H1 (cell line): Measurements from ENCODE around the gene PARG. TPM values are rescaled to one million over a fixed set of nuclear protein-coding genes. Genes with fewer than 3 reads are reported as not detected.
"Not testable (repeated sequence)": the region's sequence is repeated elsewhere in the genome, so short reads cannot be mapped to it uniquely, and the experiment has no call there.

Experiments
- CTCF ChIA-PET: fragments of 300-600 bp; sonication (Branson Sonifier 250); formaldehyde crosslinking; loops from one replicate; lab custom pipeline; 2021; ENCODE audit not compliant: partially characterized antibody; lab: Charles Lee
- POLR2A ChIA-PET: fragments of 300-600 bp; sonication (Branson Sonifier 250); formaldehyde crosslinking; loops from one replicate; lab custom pipeline; 2021; ENCODE audit warnings: inconsistent platforms; ENCODE audit not compliant: partially characterized antibody; lab: Charles Lee
- DNase-seq, 2 experiments: peaks; one replicate each; pipeline versions ENCODE4 v3.0.0 to v3.0.0-alpha.2; 2010 to 2022; ENCODE audit warnings: low spot score in 2 of 2, low read depth in 1 of 2, mixed read lengths in 1 of 2
- FAIRE-seq: peaks from 2 replicates; lab custom pipeline; 2011; peaks lifted over from hg19 to GRCh38; lab: Jason Lieb, UNC
- H2AFZ ChIP-seq: 2 replicates; pipeline ENCODE4 v1.8.1; 2012; ENCODE audit warnings: low read length, inconsistent platforms
- H2AK5ac ChIP-seq: 2 replicates; pipeline ENCODE4 v1.6.1; 2013; ENCODE audit warnings: low read depth, low read length
- H2BK120ac ChIP-seq: replicated peaks from 2 replicates; pipeline ENCODE3; 2013; ENCODE audit warnings: low read depth, low read length, inconsistent platforms
- H2BK12ac ChIP-seq: 2 replicates; pipeline ENCODE4 v1.6.1; 2013; ENCODE audit warnings: low read depth, low read length
- H2BK15ac ChIP-seq: 2 replicates; pipeline ENCODE4 v1.6.1; 2013; ENCODE audit warnings: low read length
- H2BK20ac ChIP-seq: 2 replicates; pipeline ENCODE4 v1.6.1; 2013; ENCODE audit warnings: low read length
- H2BK5ac ChIP-seq: 2 replicates; pipeline ENCODE4 v1.6.1; 2013; ENCODE audit warnings: low read depth, low read length
- H3K14ac ChIP-seq: 2 replicates; pipeline ENCODE4 v1.6.1; 2013; ENCODE audit warnings: inconsistent platforms; ENCODE audit not compliant: insufficient read length
- H3K18ac ChIP-seq: 2 replicates; pipeline ENCODE4 v1.6.1; 2013; ENCODE audit warnings: low read length; ENCODE audit errors: extremely low read depth
- H3K23ac ChIP-seq: 2 replicates; pipeline ENCODE4 v1.6.1; 2013; ENCODE audit warnings: inconsistent platforms; ENCODE audit not compliant: insufficient read length
- H3K23me2 ChIP-seq: 2 replicates; pipeline ENCODE4 v1.6.1; 2013; ENCODE audit warnings: low read depth, low read length
- H3K27ac ChIP-seq: 2 replicates; pipeline ENCODE4 v1.6.1; 2011; ENCODE audit warnings: low read depth, low read length, inconsistent platforms
- H3K27me3 ChIP-seq, 4 experiments: replicated peaks in 1 of 4; 1 replicate in 1 of 4; 2 replicates in 3 of 4; pipeline versions ENCODE4 v1.6.1 to v1.8.1; 2011 to 2013; ENCODE audit warnings: low read length in 3 of 4, mild to moderate bottlenecking in 3 of 4, inconsistent platforms in 2 of 4, mixed read lengths in 2 of 4, moderate library complexity in 1 of 4; ENCODE audit not compliant: control insufficient read depth in 3 of 4, insufficient read depth in 3 of 4; ENCODE audit errors: extremely low read depth in 1 of 4
- H3K36me3 ChIP-seq, 4 experiments: 2 replicates each; pipeline versions ENCODE4 v1.6.1 to v1.8.1; 2011 to 2013; ENCODE audit warnings: mild to moderate bottlenecking in 4 of 4, low read length in 3 of 4, moderate library complexity in 2 of 4, control low read depth in 1 of 4, inconsistent platforms in 1 of 4; ENCODE audit not compliant: insufficient read depth in 4 of 4, control insufficient read depth in 2 of 4
- H3K4ac ChIP-seq: replicated peaks from 2 replicates; pipeline ENCODE3; 2013; ENCODE audit warnings: low read length, low read depth, mixed read lengths, inconsistent platforms; ENCODE audit not compliant: insufficient read length
- H3K4me1 ChIP-seq, 4 experiments: replicated peaks in 1 of 4; 1 replicate in 1 of 4; 2 replicates in 3 of 4; pipeline versions ENCODE4 v1.6.1 to v1.8.1; 2011 to 2013; ENCODE audit warnings: low read length in 3 of 4, inconsistent platforms in 2 of 4, mixed read lengths in 1 of 4; ENCODE audit not compliant: insufficient read depth in 4 of 4, control insufficient read depth in 3 of 4
- H3K4me2 ChIP-seq, 2 experiments: 2 replicates each; pipeline versions ENCODE4 v1.6.1 to v1.8.1; 2011 to 2013; ENCODE audit warnings: low read depth in 2 of 2, low read length in 2 of 2, control low read depth in 1 of 2, inconsistent platforms in 1 of 2, mild to moderate bottlenecking in 1 of 2; ENCODE audit not compliant: insufficient read depth in 1 of 2
- H3K4me3 ChIP-seq, 4 experiments: fragments of 200-600, 300-600 bp in 1 of 4; sonication (generic), shearing (Covaris generic), sonication (Bioruptor Twin) in 1 of 4; 2 replicates each; pipeline versions ENCODE4 v1.5.1 to v1.8.1; 2011 to 2016; ENCODE audit warnings: low read length in 4 of 4, low read depth in 3 of 4, control low read depth in 2 of 4, inconsistent platforms in 2 of 4, mild to moderate bottlenecking in 2 of 4, mixed read lengths in 1 of 4, moderate library complexity in 1 of 4; ENCODE audit not compliant: insufficient read depth in 2 of 4; ENCODE audit errors: extremely low read depth in 1 of 4
- H3K56ac ChIP-seq: replicated peaks from 2 replicates; pipeline ENCODE3; 2013; ENCODE audit warnings: low read depth, mild to moderate bottlenecking, mixed read lengths, low read length, inconsistent platforms; ENCODE audit not compliant: insufficient read length
- H3K79me1 ChIP-seq: 2 replicates; pipeline ENCODE4 v1.6.1; 2013; ENCODE audit warnings: low read depth, low read length, control low read depth
- H3K79me2 ChIP-seq, 2 experiments: 2 replicates each; pipeline versions ENCODE4 v1.6.1 to v1.8.1; 2012 to 2013; ENCODE audit warnings: low read length in 2 of 2, mild to moderate bottlenecking in 2 of 2, inconsistent platforms in 1 of 2; ENCODE audit not compliant: insufficient read depth in 2 of 2, control insufficient read depth in 1 of 2
- H3K9ac ChIP-seq, 4 experiments: replicated peaks in 1 of 4; 1 replicate in 1 of 4; 2 replicates in 3 of 4; pipeline versions ENCODE4 v1.6.1 to v1.8.1; 2011 to 2013; ENCODE audit warnings: low read depth in 3 of 4, low read length in 3 of 4, control low read depth in 2 of 4, mild to moderate bottlenecking in 2 of 4, moderate library complexity in 2 of 4, inconsistent platforms in 1 of 4; ENCODE audit errors: extremely low read depth in 1 of 4
- H3K9me3 ChIP-seq, 2 experiments: 2 replicates each; pipeline versions ENCODE4 v1.6.1 to v1.8.1; 2012 to 2013; ENCODE audit warnings: mild to moderate bottlenecking in 2 of 2, moderate library complexity in 2 of 2, control low read depth in 1 of 2, inconsistent platforms in 1 of 2, low read depth in 1 of 2, low read length in 1 of 2, mixed read lengths in 1 of 2; ENCODE audit not compliant: insufficient read depth in 2 of 2
- H4K20me1 ChIP-seq, 2 experiments: replicated peaks in 1 of 2; 2 replicates each; pipeline versions ENCODE3 to v1.8.1; 2011 to 2013; ENCODE audit warnings: inconsistent platforms in 2 of 2, low read length in 2 of 2, mild to moderate bottlenecking in 1 of 2; ENCODE audit not compliant: insufficient read depth in 2 of 2, control insufficient read depth in 1 of 2
- H4K5ac ChIP-seq: 2 replicates; pipeline ENCODE4 v1.6.1; 2013; ENCODE audit warnings: low read length, low read depth, mixed read lengths, inconsistent platforms; ENCODE audit not compliant: insufficient read length
- H4K8ac ChIP-seq: 2 replicates; pipeline ENCODE4 v1.8.0; 2013; ENCODE audit warnings: mild to moderate bottlenecking, moderate library complexity, low read length, inconsistent platforms; ENCODE audit not compliant: insufficient read depth; ENCODE audit errors: extremely low read depth
- H4K91ac ChIP-seq: replicated peaks from 2 replicates; pipeline ENCODE3; 2013; ENCODE audit warnings: low read length, mixed read lengths, inconsistent platforms; ENCODE audit not compliant: insufficient read length
- WGBS, 2 experiments: shearing (Covaris generic) in 1 of 2; methylation state at CpG; one replicate each; pipeline versions ENCODE4 v1.1.6 to v1.1.7; 2013 to 2015; ENCODE audit warnings: low lambda C conversion rate in 2 of 2, mixed read lengths in 2 of 2, inconsistent platforms in 1 of 2, low coverage in 1 of 2, missing lambda C conversion rate in 1 of 2; ENCODE audit not compliant: insufficient replicate concordance in 2 of 2, insufficient coverage in 1 of 2, insufficient read length in 1 of 2; ENCODE audit errors: extremely low coverage in 1 of 2, missing lambda C conversion rate in 1 of 2; 5-methylcytosine and 5-hydroxymethylcytosine counted together
- polyA plus RNA-seq, 7 experiments: library from polyadenylated mRNA; depleted of rRNA in 3 of 7; stranded (reverse) in 5 of 7; unstranded in 2 of 7; fragments of >200 nt in 5 of 7; fragments of 200-250 nt in 2 of 7; gene quantifications; 1 replicate in 5 of 7; 2 replicates in 1 of 7; 4 replicates in 1 of 7; pipeline versions ENCODE4 v1.2.1 to v1.2.3, GENCODE V29; 2011 to 2013; ENCODE audit warnings: missing spikeins in 2 of 7, mixed read lengths in 2 of 7
- total RNA-seq: library from RNA; stranded (reverse); fragmentation: NEBNext Ultra II Directional; extraction: Animal tissue kit (Norgen Biotek cat#: 25700); gene quantifications from 2 replicates; pipeline ENCODE4 v1.2.1, GENCODE V29; 2021

Gene PARG
- total and polyA plus RNA-seq, 2 of the 8 experiments (the other 6 are each of a cell fraction or from before 2014, with no cell fraction given): 13.3 to 56.2 TPM

DNA sequence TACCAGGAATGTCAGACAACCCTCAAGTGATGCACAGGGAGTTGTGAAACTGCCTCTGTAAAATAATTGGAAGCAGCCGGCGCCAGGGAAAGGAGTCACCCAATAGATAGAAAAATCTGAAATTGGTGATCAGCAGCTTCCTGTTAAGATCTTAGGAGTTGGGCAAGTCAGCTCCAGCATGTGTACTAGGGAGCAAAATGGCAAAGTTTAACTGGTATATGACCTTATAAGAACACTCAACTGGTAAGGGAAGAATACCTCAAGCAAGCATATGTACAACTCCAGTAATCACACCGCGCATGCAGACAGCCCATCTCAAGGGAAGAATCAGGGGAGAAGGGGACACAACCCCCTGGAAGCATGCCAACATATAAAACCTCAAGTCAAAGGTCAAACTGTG, 18.3 kb downstream of the PARG start:
- H3K56ac ChIP-seq, H3K9ac ChIP-seq, H2BK5ac ChIP-seq, H3K4me3 ChIP-seq, H2BK12ac ChIP-seq, H3K23ac ChIP-seq, H2BK15ac ChIP-seq, H4K5ac ChIP-seq, H4K20me1 ChIP-seq, H3K27ac ChIP-seq, H3K14ac ChIP-seq, H2BK20ac ChIP-seq, H4K8ac ChIP-seq, H4K91ac ChIP-seq, H3K36me3 ChIP-seq, H2AK5ac ChIP-seq, H3K23me2 ChIP-seq, H3K4ac ChIP-seq, H3K4me1 ChIP-seq, H2BK120ac ChIP-seq, H2AFZ ChIP-seq, POLR2A ChIA-PET, H3K18ac ChIP-seq, H3K79me2 ChIP-seq, FAIRE-seq, H3K79me1 ChIP-seq, H3K4me2 ChIP-seq, H3K9me3 ChIP-seq, H3K27me3 ChIP-seq, DNase-seq, CTCF ChIA-PET: not testable (repeated sequence)
- 88% methylated on average over 4 of the region's 4 CpGs; no CpG with 5 or more reads in 1 of the 2 experiments for WGBS, 2 experiments

DNA sequence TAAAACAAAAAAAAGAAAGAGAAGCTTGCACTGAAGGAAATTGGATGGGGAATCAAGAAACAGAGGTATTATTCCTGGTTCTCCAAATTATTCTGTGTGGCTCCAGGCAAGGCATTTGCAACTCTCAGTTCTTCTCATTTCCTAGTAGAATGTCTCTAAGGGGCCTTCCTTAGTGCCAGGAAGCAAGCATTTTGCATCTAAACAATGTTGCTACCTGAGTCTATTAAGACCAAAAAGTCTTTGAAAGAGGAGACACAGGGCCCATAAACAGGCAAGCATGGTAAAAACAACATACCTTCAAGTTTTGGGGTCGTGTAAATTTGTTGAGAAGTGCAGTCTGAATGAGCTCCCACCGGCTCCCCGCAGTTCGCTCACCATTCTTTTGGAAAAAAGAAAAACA, 19.8 kb downstream of the PARG start:
- H3K14ac ChIP-seq, H3K18ac ChIP-seq, H2AFZ ChIP-seq, H3K79me1 ChIP-seq, POLR2A ChIA-PET, H3K9ac ChIP-seq, H4K20me1 ChIP-seq, H3K79me2 ChIP-seq, H3K9me3 ChIP-seq, H3K23me2 ChIP-seq, H3K4ac ChIP-seq, H3K36me3 ChIP-seq, H2BK120ac ChIP-seq, H3K4me2 ChIP-seq, H3K4me3 ChIP-seq, H3K56ac ChIP-seq, H3K27me3 ChIP-seq, H2BK12ac ChIP-seq, CTCF ChIA-PET, H4K8ac ChIP-seq, H3K27ac ChIP-seq, H2BK5ac ChIP-seq, H3K4me1 ChIP-seq, FAIRE-seq, H2BK15ac ChIP-seq, H4K91ac ChIP-seq, H2BK20ac ChIP-seq, H3K23ac ChIP-seq, H4K5ac ChIP-seq, H2AK5ac ChIP-seq, DNase-seq: not testable (repeated sequence)
- WGBS, 2 experiments: 31% methylated on average over 4 of the region's 4 CpGs; no CpG with 5 or more reads in 1 of the 2 experiments
